Kidney glomerular epithelial cell (primary cell): ENCODE results near the gene AKT3.
A peak's percentile ranks its signal among the peaks of the same experiment; 100 is the strongest.

Experiments
- DNase-seq: peaks from one replicate; lab custom pipeline; 2025; lab: John Stamatoyannopoulos, UW

AKT3 gene

DNA sequence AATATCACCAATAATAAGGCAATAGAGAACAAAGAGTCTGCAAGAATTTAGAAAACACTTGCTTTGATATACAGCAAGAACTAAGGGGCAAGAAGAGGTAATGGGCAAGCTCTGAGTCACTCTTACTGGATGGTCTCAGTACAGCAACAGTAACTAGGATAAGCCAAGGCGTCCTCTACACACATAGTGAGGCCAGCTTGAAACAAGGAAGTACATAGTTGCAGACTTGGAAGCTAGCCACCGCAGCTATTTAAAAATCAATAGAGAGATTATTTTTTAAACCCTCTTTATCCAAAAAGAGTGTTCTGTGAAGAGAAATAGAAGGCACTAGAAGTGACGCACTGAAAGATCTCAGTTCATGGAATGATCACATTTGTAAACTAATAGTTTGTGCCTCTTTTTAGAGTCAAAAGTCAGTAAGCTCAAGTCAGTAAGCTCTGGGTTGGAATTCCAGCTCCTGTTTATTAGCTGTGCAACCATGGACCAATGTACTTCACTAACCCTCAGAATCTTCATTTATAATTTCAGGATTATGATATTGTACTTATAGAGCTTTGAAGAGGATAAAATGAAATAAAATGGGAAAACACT is 118.6 kb downstream of the AKT3 start:
- no peak for DNase-seq

- DNase-seq: no peak
Measured at GRCh38 chr1:243730487-243731150, 119.4 kb downstream of the AKT3 start.

DNA sequence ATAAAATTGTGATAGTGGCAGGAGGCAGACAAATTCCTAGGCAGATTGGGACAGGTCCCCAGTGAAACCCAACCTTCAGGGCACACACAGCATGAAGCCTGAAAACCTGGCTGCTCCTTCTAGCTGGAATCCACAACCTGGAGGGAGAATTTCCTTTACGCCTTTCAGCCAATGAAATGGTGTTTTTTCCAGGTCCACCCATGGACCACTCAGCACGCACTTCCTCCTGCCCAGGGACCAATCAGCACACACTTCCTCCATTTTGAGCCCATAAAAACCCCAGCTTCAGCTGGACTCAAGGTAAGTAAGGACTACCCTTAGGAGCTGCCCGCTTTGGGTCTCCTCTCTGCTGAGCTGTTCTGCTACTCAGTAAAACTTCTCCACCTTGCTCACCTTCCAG is 120.1 kb downstream of the AKT3 start:
- no peak for DNase-seq

DNA sequence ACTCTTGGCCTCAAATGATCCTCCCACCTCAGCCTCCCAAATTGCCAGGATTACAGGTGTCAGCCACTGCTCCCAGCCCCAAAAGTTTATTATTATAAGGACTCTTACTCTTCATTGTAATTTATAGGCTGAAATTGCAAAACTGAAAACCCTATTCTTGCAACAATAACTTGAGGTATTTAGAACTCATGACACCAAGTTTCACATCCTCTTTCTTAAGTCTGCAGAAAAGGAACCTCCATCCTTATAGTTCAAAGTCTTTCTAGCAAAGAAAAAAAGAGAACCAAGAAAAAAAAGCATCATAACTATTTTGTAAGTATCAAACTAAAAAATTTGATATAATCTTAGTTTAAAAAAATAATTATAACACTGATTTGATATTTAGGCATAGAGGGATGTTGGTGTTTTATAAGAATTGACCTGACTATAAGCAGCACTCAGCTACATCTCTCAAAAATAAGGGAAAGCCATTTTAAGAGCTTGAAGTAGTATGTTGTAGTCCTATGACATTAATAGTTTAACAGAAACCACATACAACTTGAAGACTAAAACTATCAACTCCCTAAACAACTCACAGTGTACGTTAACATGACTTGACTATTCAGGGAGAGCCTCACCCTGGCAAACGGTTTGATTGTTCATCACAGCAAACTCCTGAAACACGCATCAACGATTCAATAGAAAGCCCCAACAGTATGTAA is 122.4 kb downstream of the AKT3 start:
- DNase-seq: no peak

- DNase-seq: no peak
Measured at GRCh38 chr1:243726806-243727502, 123.1 kb downstream of the AKT3 start.

GRCh38 chr1:243725846-243726245 is 124.2 kb downstream of the AKT3 start:
- no peak for DNase-seq

GRCh38 chr1:243725075-243725474 is 125.0 kb downstream of the AKT3 start:
- DNase-seq: no peak

- DNase-seq: no peak
Measured at GRCh38 chr1:243723458-243724043, 126.5 kb downstream of the AKT3 start.

- DNase-seq: no peak
Measured at GRCh38 chr1:243723050-243723449, 127.0 kb downstream of the AKT3 start.

DNA sequence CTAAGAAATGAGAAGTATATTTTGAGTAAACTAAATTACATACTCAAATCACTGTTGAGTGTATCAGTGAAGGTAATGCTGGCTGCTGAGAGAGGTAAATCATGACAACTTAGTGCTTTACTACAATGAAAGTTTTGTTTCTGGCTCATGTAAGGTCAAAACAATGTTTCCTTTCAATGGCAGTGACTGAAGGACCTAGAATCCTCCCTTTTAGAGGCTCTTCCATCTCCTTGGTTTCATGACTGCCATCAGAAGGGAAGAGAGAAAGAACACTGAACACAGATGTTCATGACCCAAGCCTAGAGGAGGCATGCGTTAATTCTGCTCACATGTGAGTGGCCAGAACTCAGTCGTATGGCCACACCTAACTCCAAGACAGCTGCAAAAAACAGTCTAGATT is 130.6 kb downstream of the AKT3 start:
- no peak for DNase-seq

- peak; percentile 26 for DNase-seq
Measured at GRCh38 chr1:243718893-243719292, 131.2 kb downstream of the AKT3 start.

DNA sequence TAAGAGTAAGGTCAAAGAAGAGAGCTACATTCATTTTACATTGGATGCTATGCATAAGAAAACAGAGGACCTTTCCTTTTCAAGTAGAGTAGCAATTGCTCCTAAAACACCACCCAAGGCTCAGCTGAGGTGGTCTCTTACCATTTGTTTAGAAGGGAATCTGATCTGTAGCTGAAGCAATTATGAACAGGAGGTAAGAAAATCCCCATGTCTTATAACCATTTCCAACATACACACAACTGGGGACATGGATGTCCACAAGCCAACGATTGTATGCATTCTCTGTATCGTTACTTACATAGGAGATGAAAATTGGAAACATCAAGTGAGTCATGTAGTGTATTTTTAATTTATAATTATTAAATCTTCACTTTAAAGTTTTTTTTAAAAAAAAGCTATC is 132.0 kb downstream of the AKT3 start:
- no peak for DNase-seq

DNA sequence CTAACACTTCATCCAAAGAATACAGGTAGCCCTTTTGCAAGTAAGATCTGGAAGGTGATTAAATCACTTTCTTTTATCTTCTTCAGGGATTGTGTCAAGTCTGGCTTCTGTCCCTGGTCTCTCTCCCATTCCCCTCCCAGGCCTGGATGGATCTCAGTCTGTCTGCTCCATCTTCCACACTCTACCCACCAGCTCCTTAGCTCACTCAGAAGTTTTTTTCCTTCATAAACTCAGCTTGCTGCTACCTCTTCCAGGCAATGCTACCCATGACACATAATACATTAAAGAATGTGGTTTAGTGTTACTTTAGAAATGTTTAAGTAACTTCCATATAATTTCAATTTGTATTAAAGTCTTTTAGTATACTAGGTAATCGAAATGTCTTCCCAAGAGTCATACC is 133.1 kb downstream of the AKT3 start:
- no peak for DNase-seq

DNA sequence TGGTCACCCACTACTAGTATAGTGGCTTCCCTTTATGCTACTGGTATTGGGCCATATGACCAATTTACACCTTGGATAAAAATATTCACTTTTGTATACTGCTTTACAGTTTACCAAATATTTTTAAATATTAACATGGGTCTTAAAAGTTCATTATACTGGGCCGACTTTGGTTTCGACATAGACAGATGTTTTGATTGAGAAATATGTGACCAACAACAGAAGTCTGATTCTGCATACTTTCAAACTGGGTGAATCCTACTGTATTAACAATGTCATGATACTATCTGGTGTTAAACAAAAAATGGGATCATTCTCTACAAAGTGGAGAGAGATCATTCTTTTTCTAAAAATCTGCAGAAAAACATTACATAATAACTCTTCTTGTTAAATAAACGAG is 134.8 kb downstream of the AKT3 start:
- no peak for DNase-seq

DNA sequence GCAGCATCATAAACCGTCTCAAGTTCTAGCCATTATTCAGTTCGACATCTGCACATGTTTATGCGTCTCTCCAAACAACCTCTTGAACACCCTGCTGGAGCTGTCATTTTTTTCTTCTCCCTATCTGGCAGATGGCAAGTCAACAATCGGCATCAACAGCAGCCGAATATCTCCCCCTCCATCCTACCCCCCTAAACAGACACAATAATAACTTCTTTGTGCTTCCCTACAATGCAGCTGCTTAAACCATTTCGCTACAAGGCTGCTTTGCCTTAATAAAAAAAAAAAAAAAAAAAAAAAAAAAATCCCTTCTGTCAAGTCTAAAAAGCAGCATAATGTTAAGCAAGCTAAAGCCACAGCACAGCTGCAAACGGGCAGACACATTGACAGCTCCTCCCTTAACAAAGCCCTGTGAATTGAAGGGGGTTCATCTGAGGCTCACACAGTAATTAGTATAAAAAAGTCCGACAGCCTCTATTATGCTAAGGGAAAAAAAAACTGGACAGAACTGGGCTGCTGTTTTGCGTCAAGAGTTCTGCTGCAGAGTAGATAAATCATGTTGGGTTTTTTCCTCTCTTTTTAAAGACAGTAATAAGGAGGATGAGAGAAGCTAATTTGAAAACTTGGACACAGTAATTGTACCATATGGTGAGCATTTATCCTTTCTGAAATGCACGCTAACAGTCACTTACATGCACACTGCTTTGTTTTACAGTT is 136.4 kb downstream of the AKT3 start:
- DNase-seq: no peak

DNA sequence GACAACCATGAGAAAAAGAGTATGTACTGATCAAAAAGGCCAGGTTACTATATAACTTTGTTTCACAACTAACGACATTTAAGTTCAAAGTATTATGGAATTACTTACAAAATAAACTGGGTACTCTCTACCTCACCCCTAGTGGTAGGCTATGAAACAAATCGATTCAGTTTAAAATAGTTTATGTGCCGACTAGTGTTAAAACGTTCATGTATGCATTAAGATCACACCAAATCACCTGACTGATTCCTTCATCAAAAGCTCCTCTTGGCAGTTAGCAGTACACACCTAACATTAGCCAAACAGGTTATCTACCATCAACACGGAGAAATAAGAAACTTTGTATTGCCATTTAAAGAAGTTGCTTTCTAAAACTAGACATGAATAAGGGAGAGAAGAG is 137.1 kb downstream of the AKT3 start:
- no peak for DNase-seq

GRCh38 chr1:243712242-243712641 is 137.8 kb downstream of the AKT3 start:
- no peak for DNase-seq

- no peak for DNase-seq
Measured at GRCh38 chr1:243710467-243710866, 139.6 kb downstream of the AKT3 start.

- no peak for DNase-seq
Measured at GRCh38 chr1:243708210-243708609, 141.8 kb downstream of the AKT3 start.

DNA sequence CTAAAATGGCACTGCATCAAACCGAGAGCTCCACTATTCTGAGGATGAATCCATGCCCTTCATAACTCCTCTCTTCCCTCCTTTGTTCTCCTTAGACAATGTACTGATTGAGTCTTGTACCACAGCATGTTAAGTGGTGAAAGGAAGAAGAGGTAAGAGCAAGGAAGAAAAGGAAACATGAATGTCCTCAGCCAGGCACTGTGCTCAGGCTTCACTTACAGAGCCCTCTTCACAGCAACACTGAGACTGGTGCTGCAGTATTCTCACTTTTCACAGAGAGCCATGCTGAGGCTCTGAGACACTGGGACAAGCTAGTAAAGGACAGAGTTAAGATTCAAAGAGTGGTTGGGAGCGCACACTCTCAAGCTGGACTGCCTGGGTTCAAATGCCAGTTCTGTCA is 143.5 kb downstream of the AKT3 start:
- DNase-seq: no peak

- no peak for DNase-seq
Measured at GRCh38 chr1:243705585-243705984, 144.5 kb downstream of the AKT3 start.

DNA sequence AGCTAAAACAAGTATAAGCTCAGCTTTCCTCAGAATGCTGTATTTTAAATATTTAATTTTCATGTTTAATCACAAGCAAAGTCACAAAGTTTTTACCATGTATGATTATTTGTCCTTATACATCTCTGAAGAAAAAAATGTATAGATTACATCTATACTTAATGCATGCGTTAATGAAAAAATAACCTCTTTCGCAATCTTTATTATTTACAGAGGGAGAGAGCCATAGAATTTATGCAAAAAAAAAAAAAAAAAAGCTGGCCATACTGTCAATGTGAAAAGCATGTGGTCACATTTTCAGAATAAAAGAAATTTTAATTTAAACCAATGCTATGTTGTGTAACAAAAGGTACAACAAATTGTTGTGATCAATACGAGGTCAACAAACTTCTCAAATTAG is 148.2 kb downstream of the AKT3 start:
- DNase-seq: no peak
